Sigmoid colon (tissue), 7 donors: Measurements from ENCODE around the gene OSTN. TPM values are rescaled to one million over a fixed set of nuclear protein-coding genes. Genes with fewer than 3 reads are reported as not detected.

ENCODE experiments used
- DNase-seq: peaks from one replicate; pipeline ENCODE4 v3.0.0-alpha.2; 2019
- H3K27ac ChIP-seq, 4 donors: fragments of 200-600 bp; sonication (generic); one replicate each; pipeline ENCODE4 v1.5.1; 2016 to 2019; ENCODE audit warnings: mild to moderate bottlenecking in 1 of 4
- H3K27me3 ChIP-seq, 3 donors: fragments of 200-600 bp; sonication (generic); one replicate each; pipeline ENCODE4 v1.5.1; 2019; ENCODE audit warnings: mild to moderate bottlenecking in 1 of 3
- H3K36me3 ChIP-seq, 4 donors: fragments of 200-600 bp; sonication (generic); one replicate each; pipeline ENCODE4 v1.5.1; 2016 to 2019
- H3K4me1 ChIP-seq, 4 donors: fragments of 200-600 bp; sonication (generic); one replicate each; pipeline ENCODE4 v1.5.1; 2017 to 2019
- H3K4me3 ChIP-seq, 4 donors: fragments of 200-600 bp; sonication (generic); one replicate each; pipeline ENCODE4 v1.5.1; 2017 to 2019; ENCODE audit warnings: mild to moderate bottlenecking in 2 of 4, moderate library complexity in 1 of 4
- H3K9me3 ChIP-seq, 4 donors: fragments of 200-600 bp in 3 of 4; sonication (generic) in 3 of 4; one replicate each; pipeline versions ENCODE4 v1.5.1 to v1.6.1; 2013 to 2019
- EP300 ChIP-seq, 4 donors: sonication (generic); formaldehyde crosslinking; IDR thresholded peaks; one replicate each; pipeline ENCODE4 v1.6.1; 2017; ENCODE audit warnings: antibody characterized with exemption in 4 of 4
- POLR2A ChIP-seq, 2 donors: fragments of 450-650 bp; IDR thresholded peaks; one replicate each; pipeline ENCODE4 v1.6.1; 2016; ENCODE audit warnings: antibody characterized with exemption in 2 of 2, mild to moderate bottlenecking in 2 of 2, moderate library complexity in 2 of 2
- POLR2AphosphoS5 ChIP-seq, 4 donors: sonication (generic); formaldehyde crosslinking; IDR thresholded peaks; one replicate each; pipeline ENCODE4 v1.6.1; 2017; ENCODE audit warnings: antibody characterized with exemption in 4 of 4
- WGBS, 2 donors: extraction: QIAGEN DNeasy Blood & Tissue Kit; methylation state at CpG; one replicate each; pipeline ENCODE4 v1.1.7; 2013; 5-methylcytosine and 5-hydroxymethylcytosine counted together
- intact Hi-C: fragments of 100-400 bp; cut with DNase I; formaldehyde crosslinking; loops from one replicate; pipeline ENCODE4 v1.15.1; 2023
- polyA plus RNA-seq, 3 donors: library from polyadenylated mRNA; stranded (reverse); fragments of 200-250 nt; gene quantifications; one replicate each; pipeline ENCODE4 v1.2.3, GENCODE V29; 2013
- total RNA-seq, 4 donors: library from RNA; depleted of rRNA; stranded (reverse); fragments of >200 nt; gene quantifications; one replicate each; pipeline ENCODE4 v1.1.0, GENCODE V29; 2016
- TF ChIP-seq, protein P1 (sequence below), 4 experiments: fragments of 450-650 bp in 3 of 4; fragments of 200-600 bp in 1 of 4; IDR thresholded peaks; one replicate each; pipeline ENCODE4 v1.5.1; 2016 to 2019; ENCODE audit warnings: antibody characterized with exemption in 4 of 4, mild to moderate bottlenecking in 3 of 4, moderate library complexity in 2 of 4
- donor health status: healthy with polysubstance abuse.
- donor health status: Bipolar disorder and iron deficiency.
- donor health status: healthy.

OSTN gene
- total and polyA plus RNA-seq, 7 donors: 0.36 to 0.82 TPM; not detected in 5

DNA sequence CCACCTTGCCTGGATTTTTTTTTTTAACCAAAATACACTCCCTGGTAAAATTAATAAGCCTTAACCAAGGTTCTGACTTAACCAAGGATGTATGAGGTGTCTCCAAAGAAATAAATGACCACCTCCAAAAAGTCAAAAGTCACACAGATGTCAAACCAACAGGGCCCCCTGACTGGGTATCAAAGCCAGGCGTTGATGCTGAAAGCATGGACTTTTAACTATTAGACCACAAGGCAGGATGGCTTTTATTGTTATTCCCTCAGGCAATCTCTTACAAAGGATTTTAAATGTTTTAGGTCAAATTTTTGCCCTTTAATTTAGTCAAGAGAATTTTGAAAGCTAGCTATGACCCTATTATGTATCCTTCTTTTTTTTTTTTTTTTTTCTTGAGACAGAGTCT lies 60.4 kb downstream of the OSTN start:
- no peak overlapping the region for H3K4me3 ChIP-seq
- H3K27me3 ChIP-seq: no peaks in the 10 kb centered on the region
- intact Hi-C loops: no loop called here
- no peak for DNase-seq
- H3K36me3 ChIP-seq: no peaks in the 10 kb centered on the region
- peaks cover 0 to 7% (median 0%) of the 10 kb centered on the region in 4 donors for H3K4me1 ChIP-seq
- H3K27ac ChIP-seq: no peak overlapping the region
- no peaks in the 10 kb centered on the region for H3K9me3 ChIP-seq
- TF ChIP-seq POLR2AphosphoS5 (IDR thresholded peaks at IDR 0.05) (no peak), POLR2A (IDR thresholded peaks at IDR 0.05) (no peak), EP300 (IDR thresholded peaks at IDR 0.05) (no peak)
- TF ChIP-seq, protein P1, sequence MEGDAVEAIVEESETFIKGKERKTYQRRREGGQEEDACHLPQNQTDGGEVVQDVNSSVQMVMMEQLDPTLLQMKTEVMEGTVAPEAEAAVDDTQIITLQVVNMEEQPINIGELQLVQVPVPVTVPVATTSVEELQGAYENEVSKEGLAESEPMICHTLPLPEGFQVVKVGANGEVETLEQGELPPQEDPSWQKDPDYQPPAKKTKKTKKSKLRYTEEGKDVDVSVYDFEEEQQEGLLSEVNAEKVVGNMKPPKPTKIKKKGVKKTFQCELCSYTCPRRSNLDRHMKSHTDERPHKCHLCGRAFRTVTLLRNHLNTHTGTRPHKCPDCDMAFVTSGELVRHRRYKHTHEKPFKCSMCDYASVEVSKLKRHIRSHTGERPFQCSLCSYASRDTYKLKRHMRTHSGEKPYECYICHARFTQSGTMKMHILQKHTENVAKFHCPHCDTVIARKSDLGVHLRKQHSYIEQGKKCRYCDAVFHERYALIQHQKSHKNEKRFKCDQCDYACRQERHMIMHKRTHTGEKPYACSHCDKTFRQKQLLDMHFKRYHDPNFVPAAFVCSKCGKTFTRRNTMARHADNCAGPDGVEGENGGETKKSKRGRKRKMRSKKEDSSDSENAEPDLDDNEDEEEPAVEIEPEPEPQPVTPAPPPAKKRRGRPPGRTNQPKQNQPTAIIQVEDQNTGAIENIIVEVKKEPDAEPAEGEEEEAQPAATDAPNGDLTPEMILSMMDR (IDR thresholded peaks at IDR 0.05): no peak
- 0 to 85% methylated on average over 1 of the region's 1 CpG for WGBS, 2 donors

DNA sequence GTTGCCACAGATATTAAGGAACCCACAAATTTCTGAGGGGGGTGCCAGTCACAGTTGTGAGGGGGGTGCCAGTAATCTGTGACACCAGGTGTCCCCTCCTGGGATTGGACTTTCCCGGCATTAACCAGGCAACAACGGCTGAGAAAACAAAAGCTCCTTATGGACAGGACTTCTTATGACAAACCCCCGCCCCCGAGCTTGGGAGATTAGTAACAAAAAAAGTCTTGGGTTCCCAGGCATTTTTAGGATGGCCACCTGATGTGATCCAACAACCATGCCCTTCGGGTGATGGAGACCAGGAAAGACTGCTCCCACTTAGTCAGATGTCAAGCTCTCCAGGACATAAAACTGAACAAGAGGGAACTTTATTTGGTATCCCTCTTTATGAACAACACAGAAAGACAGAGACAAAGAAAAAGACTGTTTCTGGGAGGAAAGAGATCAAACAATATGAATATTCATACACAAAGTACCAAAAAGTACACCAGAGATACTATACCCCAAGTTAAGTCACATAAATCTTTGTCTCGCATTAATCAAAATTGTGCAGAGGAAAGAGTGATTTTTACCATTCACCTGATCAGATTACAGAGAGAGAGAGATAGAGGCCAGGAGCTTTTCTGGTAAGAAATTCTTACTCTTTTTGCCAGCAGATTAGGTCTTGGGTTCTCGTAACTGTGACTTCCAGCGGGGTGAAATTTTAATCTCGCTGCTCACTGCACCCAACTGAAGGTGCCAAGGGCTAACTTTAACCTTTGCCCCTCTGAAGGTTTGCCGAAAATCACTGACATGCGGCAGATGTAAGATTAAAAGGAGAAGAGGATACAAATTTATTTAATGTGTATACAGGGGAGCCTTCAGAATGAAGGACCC lies 61.6 kb downstream of the OSTN start:
- Histone ChIP-seq H3K27ac (no peak overlapping the region), H3K4me1 (no peaks in the 10 kb centered on the region), H3K4me3 (no peak overlapping the region), H3K27me3 (no peaks in the 10 kb centered on the region), H3K9me3 (no peaks in the 10 kb centered on the region), H3K36me3 (no peaks in the 10 kb centered on the region)
- 83 to 89% methylated on average over 11 of the region's 11 CpGs for WGBS, 2 donors
- TF ChIP-seq, protein P1 (IDR thresholded peaks at IDR 0.05): no peak
- TF ChIP-seq EP300 (IDR thresholded peaks at IDR 0.05): no peak
- no peak for TF ChIP-seq POLR2A (IDR thresholded peaks at IDR 0.05)
- no peak for TF ChIP-seq POLR2AphosphoS5 (IDR thresholded peaks at IDR 0.05)
- intact Hi-C loops: no loop called here
- no peak for DNase-seq

DNA sequence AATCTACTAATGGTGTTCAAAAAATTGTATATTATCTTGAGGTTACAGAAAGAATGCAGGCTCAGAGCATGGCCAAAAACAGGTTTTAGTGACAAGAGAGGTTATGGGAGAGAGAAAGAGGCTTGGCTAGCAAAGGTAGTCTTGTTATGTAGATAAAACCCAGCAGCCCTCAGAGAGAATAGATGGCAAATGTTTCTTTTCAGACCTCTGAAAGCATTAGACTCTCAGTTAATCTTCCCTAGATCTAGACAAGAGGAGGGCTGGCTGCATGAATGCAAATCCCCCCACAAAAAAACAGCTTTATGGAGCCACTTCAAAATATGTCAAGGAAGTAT lies 62.2 kb downstream of the OSTN start:
- intact Hi-C loops: no loop called here
- no peaks in the 10 kb centered on the region for H3K4me1 ChIP-seq
- TF ChIP-seq POLR2A (IDR thresholded peaks at IDR 0.05) (no peak), POLR2AphosphoS5 (IDR thresholded peaks at IDR 0.05) (no peak), EP300 (IDR thresholded peaks at IDR 0.05) (no peak)
- TF ChIP-seq, protein P1 (IDR thresholded peaks at IDR 0.05): no peak
- H3K36me3 ChIP-seq: no peaks in the 10 kb centered on the region
- no peak overlapping the region for H3K27ac ChIP-seq
- no peaks in the 10 kb centered on the region for H3K9me3 ChIP-seq
- H3K27me3 ChIP-seq: no peaks in the 10 kb centered on the region
- no peak for DNase-seq
- H3K4me3 ChIP-seq: no peak overlapping the region

DNA sequence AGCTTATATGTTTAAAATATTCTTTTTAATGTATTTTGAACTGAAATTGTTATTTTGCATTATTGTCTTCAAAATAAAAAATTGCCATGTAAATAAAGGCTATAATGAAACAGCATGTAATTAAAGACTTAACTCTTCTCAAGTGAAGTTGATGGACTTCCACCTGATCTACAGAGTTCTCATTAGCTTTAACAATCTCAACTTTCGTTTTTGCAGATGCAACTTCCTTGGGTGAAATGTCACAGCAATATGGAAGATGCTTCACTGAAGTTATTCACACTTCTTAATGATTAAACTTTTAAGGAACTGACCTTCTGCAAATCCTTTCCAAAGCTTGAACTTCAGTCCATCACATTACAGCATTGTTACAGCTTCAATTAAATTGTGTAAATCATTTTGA lies 63.6 kb downstream of the OSTN start:
- TF ChIP-seq POLR2A (IDR thresholded peaks at IDR 0.05) (no peak), EP300 (IDR thresholded peaks at IDR 0.05) (no peak), POLR2AphosphoS5 (IDR thresholded peaks at IDR 0.05) (no peak)
- TF ChIP-seq, protein P1 (IDR thresholded peaks at IDR 0.05): no peak
- no peaks in the 10 kb centered on the region for H3K27me3 ChIP-seq
- intact Hi-C loops: no loop called here
- H3K9me3 ChIP-seq: no peaks in the 10 kb centered on the region
- no peak overlapping the region for H3K4me3 ChIP-seq
- H3K4me1 ChIP-seq: no peaks in the 10 kb centered on the region
- no peak overlapping the region for H3K27ac ChIP-seq
- 62 to 64% methylated on average over 1 of the region's 1 CpG for WGBS, 2 donors
- H3K36me3 ChIP-seq: no peaks in the 10 kb centered on the region
- no peak for DNase-seq

DNA sequence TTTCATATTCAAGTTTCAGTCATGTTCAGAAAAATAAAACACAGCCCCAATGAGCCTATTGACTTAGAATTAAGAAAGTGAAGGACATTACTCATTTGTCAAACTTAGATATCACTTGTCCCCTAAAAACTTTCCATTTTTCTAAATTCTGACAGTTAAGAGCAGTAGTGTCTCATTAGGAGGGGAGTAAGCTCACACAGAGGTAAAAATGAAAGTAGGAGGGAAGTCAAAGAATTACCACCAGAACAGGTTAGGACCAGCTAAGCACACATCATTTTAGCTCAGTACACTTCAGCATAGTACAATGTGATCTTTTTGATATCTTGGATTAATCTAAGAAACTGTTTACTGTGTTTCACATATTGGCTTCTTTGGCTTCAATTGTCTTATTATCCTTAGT lies 64.3 kb downstream of the OSTN start:
- Histone ChIP-seq H3K9me3 (no peaks in the 10 kb centered on the region), H3K27ac (no peak overlapping the region), H3K4me3 (no peak overlapping the region), H3K4me1 (no peaks in the 10 kb centered on the region), H3K27me3 (no peaks in the 10 kb centered on the region), H3K36me3 (no peaks in the 10 kb centered on the region)
- no peak for DNase-seq
- TF ChIP-seq EP300 (IDR thresholded peaks at IDR 0.05): no peak
- no peak for TF ChIP-seq POLR2AphosphoS5 (IDR thresholded peaks at IDR 0.05)
- TF ChIP-seq, protein P1 (IDR thresholded peaks at IDR 0.05): no peak
- TF ChIP-seq POLR2A (IDR thresholded peaks at IDR 0.05): no peak
- intact Hi-C loops: no loop called here
